ENCODE measurements around the gene HAND2.

Gene HAND2

GRCh38 chr4:173539986-173540385 is 10.0 kb upstream of the HAND2 start:
- no peak for TF ChIP-seq CTCF (IDR thresholded peaks at IDR 0.05; ENCODE audit: insufficient read depth, low read length, poor library complexity, severe bottlenecking)
- Histone ChIP-seq H3K4me3 (replicated peaks; ENCODE audit: low read depth, low read length) (no peak overlapping the region), H3K36me3 (ENCODE audit: control insufficient read depth, insufficient read depth, low read length) (no peaks in the 10 kb centered on the region), H3K27me3 (replicated peaks; ENCODE audit: control insufficient read depth, insufficient read depth, low read length) (peaks cover 4% of the 10 kb centered on the region)
- DNase-seq (ENCODE audit: extremely low read depth, insufficient read length) = no peak

- H3K27me3 ChIP-seq (replicated peaks; ENCODE audit: control insufficient read depth, insufficient read depth, low read length) = peaks cover 4% of the 10 kb centered on the region
- H3K36me3 ChIP-seq (ENCODE audit: control insufficient read depth, insufficient read depth, low read length) = no peaks in the 10 kb centered on the region
- H3K4me3 ChIP-seq (replicated peaks; ENCODE audit: low read depth, low read length) = no peak overlapping the region
- TF ChIP-seq CTCF (IDR thresholded peaks at IDR 0.05; ENCODE audit: insufficient read depth, low read length, poor library complexity, severe bottlenecking) = no peak
- DNase-seq (ENCODE audit: extremely low read depth, insufficient read length) = no peak
These were observed 8.9 kb upstream of the HAND2 start for GRCh38 chr4:173538909-173539445.

GRCh38 chr4:173538148-173538908 is 8.3 kb upstream of the HAND2 start:
- DNase-seq (ENCODE audit: extremely low read depth, insufficient read length) = no peak
- peaks cover 4% of the 10 kb centered on the region for H3K27me3 ChIP-seq (replicated peaks; ENCODE audit: control insufficient read depth, insufficient read depth, low read length)
- no peak overlapping the region for H3K4me3 ChIP-seq (replicated peaks; ENCODE audit: low read depth, low read length)
- no peak for TF ChIP-seq CTCF (IDR thresholded peaks at IDR 0.05; ENCODE audit: insufficient read depth, low read length, poor library complexity, severe bottlenecking)
- no peaks in the 10 kb centered on the region for H3K36me3 ChIP-seq (ENCODE audit: control insufficient read depth, insufficient read depth, low read length)

GRCh38 chr4:173537613-173538147 is 7.7 kb upstream of the HAND2 start:
- Histone ChIP-seq H3K27me3 (replicated peaks; ENCODE audit: control insufficient read depth, insufficient read depth, low read length) (peaks cover 4% of the 10 kb centered on the region), H3K36me3 (ENCODE audit: control insufficient read depth, insufficient read depth, low read length) (no peaks in the 10 kb centered on the region), H3K4me3 (replicated peaks; ENCODE audit: low read depth, low read length) (no peak overlapping the region)
- no peak for TF ChIP-seq CTCF (IDR thresholded peaks at IDR 0.05; ENCODE audit: insufficient read depth, low read length, poor library complexity, severe bottlenecking)
- no peak for DNase-seq (ENCODE audit: extremely low read depth, insufficient read length)

GRCh38 chr4:173536808-173537429 is 6.9 kb upstream of the HAND2 start:
- H3K27me3 ChIP-seq (replicated peaks; ENCODE audit: control insufficient read depth, insufficient read depth, low read length) = peaks cover 4% of the 10 kb centered on the region
- no peak overlapping the region for H3K4me3 ChIP-seq (replicated peaks; ENCODE audit: low read depth, low read length)
- H3K36me3 ChIP-seq (ENCODE audit: control insufficient read depth, insufficient read depth, low read length) = no peaks in the 10 kb centered on the region
- TF ChIP-seq CTCF (IDR thresholded peaks at IDR 0.05; ENCODE audit: insufficient read depth, low read length, poor library complexity, severe bottlenecking) = peak; percentile 5
- no peak for DNase-seq (ENCODE audit: extremely low read depth, insufficient read length)
